GM18861 (cell line): ENCODE data around the gene VAMP3.
A peak's percentile ranks its signal among the peaks of the same experiment; 100 is the strongest.
"Not testable (repeated sequence)": the region's sequence is repeated elsewhere in the genome, so short reads cannot be mapped to it uniquely, and the experiment has no call there.

Experiments used
- ATAC-seq: cut with Tn5 transposase; IDR thresholded peaks from one replicate; pipeline ENCODE4 v1.9.1; 2021; ENCODE audit not compliant: unreplicated experiment

The VAMP3 gene

GRCh38 chr1:7767176-7767575 lies 3.9 kb upstream of the VAMP3 start:
- no peak for ATAC-seq

GRCh38 chr1:7768583-7768982 lies 2.5 kb upstream of the VAMP3 start:
- ATAC-seq: no peak

GRCh38 chr1:7769673-7770412 lies 1.3 kb upstream of the VAMP3 start:
- ATAC-seq: no peak

GRCh38 chr1:7770669-7770996 lies 463 bp upstream of the VAMP3 start:
- no peak for ATAC-seq

- ATAC-seq: no peak
These were observed 765 bp downstream of the VAMP3 start for GRCh38 chr1:7771823-7772299.

- no peak for ATAC-seq
These were observed 6.5 kb downstream of the VAMP3 start for GRCh38 chr1:7777591-7777990.

GRCh38 chr1:7778133-7778628 lies 7.1 kb downstream of the VAMP3 start:
- no peak for ATAC-seq

GRCh38 chr1:7780976-7781375 lies 9.9 kb downstream of the VAMP3 start:
- ATAC-seq: no peak

- no peak for ATAC-seq
These were observed 10.4 kb downstream of the VAMP3 start for GRCh38 chr1:7781501-7781900.

GRCh38 chr1:7781923-7782495 lies 10.9 kb downstream of the VAMP3 start:
- ATAC-seq: no peak

- no peak for ATAC-seq
These were observed 12.1 kb downstream of the VAMP3 start for GRCh38 chr1:7783178-7783711.

GRCh38 chr1:7783826-7784491 lies 12.9 kb downstream of the VAMP3 start, which contains the start of gene PER3:
Gene PER3, plus strand, starts transcription at chr1:7784291. Its CDS starts 587 bp downstream, at chr1:7784878.
- peak; percentile 82 for ATAC-seq

GRCh38 chr1:7784492-7785071 lies 13.5 kb downstream of the VAMP3 start:
- no peak for ATAC-seq

- ATAC-seq: no peak
These were observed 14.0 kb downstream of the VAMP3 start for GRCh38 chr1:7785108-7785507.

- no peak for ATAC-seq
These were observed 15.7 kb downstream of the VAMP3 start for GRCh38 chr1:7786795-7787194.

GRCh38 chr1:7789828-7790227 lies 18.7 kb downstream of the VAMP3 start:
- ATAC-seq: no peak

- ATAC-seq: not testable (repeated sequence)
These were observed 19.9 kb downstream of the VAMP3 start for GRCh38 chr1:7791027-7791426.

- no peak for ATAC-seq
These were observed 24.3 kb downstream of the VAMP3 start for GRCh38 chr1:7795406-7795805.

- ATAC-seq: no peak
These were observed 34.4 kb downstream of the VAMP3 start for GRCh38 chr1:7805460-7805859.

- no peak for ATAC-seq
These were observed 37.3 kb downstream of the VAMP3 start for GRCh38 chr1:7808253-7808844.

- ATAC-seq: no peak
These were observed 38.6 kb downstream of the VAMP3 start for GRCh38 chr1:7809742-7810141.
